Activated CD4-positive, alpha-beta T cell treated with anti-CD3 and anti-CD28 coated beads, Interleukin-2, Interleukin-4, amounts not matched to agents 100 ng/mL and 50 ng/mL, durations not matched to agents 16 hours and 8 hours (primary cell): ENCODE measurements around the gene DAB1.

Source experiments
- DNase-seq: peaks from one replicate; pipeline ENCODE4 v3.0.0-alpha.2; 2020; ENCODE audit warnings: low spot score

DAB1 gene

GRCh38 chr1:57411262-57411661, 12.6 kb downstream of the DAB1 start:
- no peak for DNase-seq

- DNase-seq = no peak
Observed at GRCh38 chr1:57410508-57410907, 13.4 kb downstream of the DAB1 start.

GRCh38 chr1:57407928-57408327, 15.9 kb downstream of the DAB1 start:
- DNase-seq = no peak

GRCh38 chr1:57406428-57406970, 17.4 kb downstream of the DAB1 start:
- no peak for DNase-seq

- peak; percentile 2 for DNase-seq
Observed at GRCh38 chr1:57404884-57405283, 19.0 kb downstream of the DAB1 start.

- DNase-seq = no peak
Observed at GRCh38 chr1:57403201-57403600, 20.7 kb downstream of the DAB1 start.

- no peak for DNase-seq
Observed at GRCh38 chr1:57401671-57402070, 22.2 kb downstream of the DAB1 start.

- no peak for DNase-seq
Observed at GRCh38 chr1:57400048-57400447, 23.8 kb downstream of the DAB1 start.

GRCh38 chr1:57393058-57393584, 30.7 kb downstream of the DAB1 start:
- no peak for DNase-seq

GRCh38 chr1:57385336-57385735, 38.5 kb downstream of the DAB1 start:
- DNase-seq = no peak

GRCh38 chr1:57384901-57385300, 39.0 kb downstream of the DAB1 start:
- DNase-seq = no peak

- DNase-seq = no peak
Observed at GRCh38 chr1:57384284-57384683, 39.6 kb downstream of the DAB1 start.

GRCh38 chr1:57381871-57382270, 42.0 kb downstream of the DAB1 start:
- DNase-seq = no peak

GRCh38 chr1:57381426-57381825, 42.4 kb downstream of the DAB1 start:
- no peak for DNase-seq

- no peak for DNase-seq
Observed at GRCh38 chr1:57380923-57381322, 42.9 kb downstream of the DAB1 start.

GRCh38 chr1:57378534-57378933, 45.3 kb downstream of the DAB1 start:
- no peak for DNase-seq

GRCh38 chr1:57377339-57378139, 46.3 kb downstream of the DAB1 start:
- DNase-seq = no peak

- DNase-seq = no peak
Observed at GRCh38 chr1:57376041-57376440, 47.8 kb downstream of the DAB1 start.

GRCh38 chr1:57369889-57370288, 54.0 kb downstream of the DAB1 start:
- DNase-seq = no peak

- no peak for DNase-seq
Observed at GRCh38 chr1:57367945-57368344, 55.9 kb downstream of the DAB1 start.

GRCh38 chr1:57363643-57364042, 60.2 kb downstream of the DAB1 start:
- DNase-seq = no peak

GRCh38 chr1:57363165-57363564, 60.7 kb downstream of the DAB1 start:
- DNase-seq = no peak

GRCh38 chr1:57362480-57362879, 61.4 kb downstream of the DAB1 start:
- DNase-seq = no peak

GRCh38 chr1:57361516-57361915, 62.3 kb downstream of the DAB1 start:
- DNase-seq = no peak
